Right lobe of liver (tissue), 6 donors: ENCODE measurements around the gene CBLC. TPM values are rescaled to one million over a fixed set of nuclear protein-coding genes. Genes with fewer than 3 reads are reported as not detected.

Experiments
- ATAC-seq, 4 donors: fragments of 200-7000 bp; cut with Tn5 transposase; one replicate each; pipeline ENCODE4 v1.9.1; 2020; ENCODE audit warnings: mild to moderate bottlenecking in 4 of 4, moderate library complexity in 4 of 4
- DNase-seq, 3 donors: peaks; one replicate each; pipeline ENCODE4 v3.0.0-alpha.2; 2020
- H3K27ac ChIP-seq, 3 donors: fragments of 200-600 bp; one replicate each; pipeline ENCODE4 v1.8.0; 2022
- H3K27me3 ChIP-seq, 2 donors: fragments of 200-600 bp; one replicate each; pipeline ENCODE4 v1.8.0; 2022
- H3K36me3 ChIP-seq, 4 donors: fragments of 200-600 bp; sonication (generic) in 1 of 4; one replicate each; pipeline versions ENCODE4 v1.5.1 to v1.8.0; 2017 to 2022; ENCODE audit warnings: control low read depth in 1 of 4
- H3K4me1 ChIP-seq, 4 donors: fragments of 200-600 bp; sonication (generic) in 1 of 4; one replicate each; pipeline versions ENCODE4 v1.5.1 to v1.8.0; 2017 to 2022; ENCODE audit warnings: control low read depth in 1 of 4
- H3K4me3 ChIP-seq, 3 donors: fragments of 200-600 bp; one replicate each; pipeline ENCODE4 v1.8.0; 2022
- H3K9me3 ChIP-seq, 4 donors: fragments of 200-600 bp; sonication (generic) in 1 of 4; one replicate each; pipeline versions ENCODE4 v1.5.1 to v1.8.0; 2017 to 2022; ENCODE audit warnings: control low read depth in 1 of 4
- CTCF ChIP-seq, 4 donors: fragments of 200-600 bp in 3 of 4; fragments of 450-650 bp in 1 of 4; IDR thresholded peaks; one replicate each; pipeline versions ENCODE4 v1.5.1 to v1.8.0; 2016 to 2022; ENCODE audit warnings: antibody characterized with exemption in 4 of 4, mild to moderate bottlenecking in 2 of 4
- POLR2A ChIP-seq: fragments of 450-650 bp; IDR thresholded peaks from one replicate; pipeline ENCODE4 v1.6.1; 2017; ENCODE audit warnings: antibody characterized with exemption, mild to moderate bottlenecking
- WGBS: methylation state at CpG from one replicate; pipeline ENCODE4 v1.1.6; 2018; ENCODE audit warnings: low coverage, low lambda C conversion rate; ENCODE audit not compliant: insufficient coverage; ENCODE audit errors: missing lambda C conversion rate; 5-methylcytosine and 5-hydroxymethylcytosine counted together
- intact Hi-C, 2 donors: fragments of 100-400 bp; cut with DNase I; formaldehyde crosslinking; loops; one replicate each; pipeline versions ENCODE4 v1.11.2 to v1.14.1; 2022
- total RNA-seq, 6 experiments: library from RNA; depleted of rRNA in 2 of 6; stranded (reverse); fragments of >200 nt in 2 of 6; fragmentation: NEBNext Ultra II Directional in 3 of 6; extraction: Animal tissue kit (Norgen Biotek cat#: 25700) in 3 of 6; gene quantifications; one replicate each; pipeline versions ENCODE4 v1.1.0 to v1.2.4, GENCODE V29; 2016 to 2023
- donor health status: DM: no; HTN: yes; CAD: no.
- donor health status: DM: no; HTN: no; CAD: no.
- donor health status: DM: no; HTN: no; CAD: no.
- donor health status: DM: no; HTN: yes; CAD: no.
- donor health status: DM: no; HTN: yes; CAD: no.

The CBLC gene
- total RNA-seq, 6 experiments from 2014 or later, result 9.8 to 19.4 (median 15.6) TPM

DNA sequence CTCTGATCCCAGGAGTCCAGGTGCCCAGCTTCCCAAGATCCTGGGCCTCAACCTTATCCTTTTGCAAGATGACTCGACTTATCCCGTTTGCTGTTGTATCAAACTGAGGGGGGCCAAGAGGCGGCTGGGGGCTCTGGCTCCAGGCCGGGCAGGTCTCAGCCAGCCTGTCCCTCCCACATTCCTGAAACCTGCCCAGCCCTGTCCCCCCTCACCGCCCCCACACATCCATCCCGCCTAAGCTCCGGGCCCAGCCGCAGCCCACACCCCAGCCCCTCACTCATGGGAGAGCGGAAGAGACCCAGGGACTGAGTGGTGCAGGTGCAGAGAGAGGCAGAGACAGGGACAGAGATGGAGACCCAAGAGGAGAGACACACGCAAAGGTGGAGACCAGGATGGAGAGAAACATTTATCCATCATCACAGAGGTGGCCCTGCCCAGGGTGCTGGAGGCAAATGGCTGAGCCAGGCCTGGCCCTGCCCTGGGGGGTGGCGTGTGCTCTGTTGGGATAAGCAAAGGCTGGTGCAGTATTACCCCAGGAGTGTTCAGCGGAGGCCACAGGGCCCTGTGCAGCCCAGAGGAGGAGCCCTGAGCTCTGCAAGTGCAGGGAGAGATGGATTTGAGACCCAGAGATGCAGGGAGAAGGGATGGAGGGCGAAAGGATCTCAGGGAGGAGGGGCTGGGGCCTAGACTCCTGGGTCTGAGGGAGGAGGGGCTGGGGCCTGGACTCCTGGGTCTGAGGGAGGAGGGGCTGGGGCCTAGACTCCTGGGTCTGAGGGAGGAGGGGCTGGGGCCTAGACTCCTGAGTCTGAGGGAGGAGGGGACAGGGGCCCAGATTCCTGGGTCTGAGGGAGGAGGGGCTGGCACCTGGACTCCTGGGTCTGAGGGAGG lies 32.8 kb downstream of the CBLC start:
- H3K27ac ChIP-seq, result no peak overlapping the region
- TF ChIP-seq CTCF (IDR thresholded peaks at IDR 0.05) (no peak), POLR2A (no peak)

DNA sequence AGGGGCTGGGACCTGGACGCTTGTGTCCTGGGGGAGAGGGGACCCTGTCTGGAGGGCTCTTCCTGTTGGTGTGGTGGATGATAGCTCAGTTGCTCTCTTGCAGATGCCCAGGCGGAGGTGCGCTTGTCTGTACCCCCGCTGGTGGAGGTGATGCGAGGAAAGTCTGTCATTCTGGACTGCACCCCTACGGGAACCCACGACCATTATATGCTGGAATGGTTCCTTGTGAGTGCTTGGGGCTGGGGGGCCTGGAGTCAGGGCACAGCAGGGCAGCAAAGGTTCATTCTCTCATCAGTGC lies 33.4 kb downstream of the CBLC start:
- Histone ChIP-seq H3K36me3 (no peaks in the 10 kb centered on the region), H3K9me3 (no peaks in the 10 kb centered on the region), H3K27ac (no peak overlapping the region), H3K4me1 (peaks cover 0 to 23% (median 10%) of the 10 kb centered on the region in 4 donors), H3K4me3 (no peak overlapping the region), H3K27me3 (no peaks in the 10 kb centered on the region)
- DNase-seq (no peak), ATAC-seq (no peak)
- intact Hi-C loops, result no loop called here
- TF ChIP-seq CTCF (IDR thresholded peaks at IDR 0.05), result no peak
- TF ChIP-seq POLR2A, result no peak
- WGBS, result no CpG with 5 or more reads among the region's 7 CpGs

More for the DNA sequence above, 32.8 kb downstream of the CBLC start:
- Histone ChIP-seq H3K27me3 (no peaks in the 10 kb centered on the region), H3K36me3 (no peaks in the 10 kb centered on the region), H3K9me3 (no peaks in the 10 kb centered on the region), H3K4me1 (peaks cover 0 to 23% (median 10%) of the 10 kb centered on the region in 4 donors), H3K4me3 (no peak overlapping the region)
- ATAC-seq, result no peak
- intact Hi-C loops, result no loop called here
- no peak for DNase-seq
- WGBS, result 87% methylated on average over 6 of the region's 13 CpGs

DNA sequence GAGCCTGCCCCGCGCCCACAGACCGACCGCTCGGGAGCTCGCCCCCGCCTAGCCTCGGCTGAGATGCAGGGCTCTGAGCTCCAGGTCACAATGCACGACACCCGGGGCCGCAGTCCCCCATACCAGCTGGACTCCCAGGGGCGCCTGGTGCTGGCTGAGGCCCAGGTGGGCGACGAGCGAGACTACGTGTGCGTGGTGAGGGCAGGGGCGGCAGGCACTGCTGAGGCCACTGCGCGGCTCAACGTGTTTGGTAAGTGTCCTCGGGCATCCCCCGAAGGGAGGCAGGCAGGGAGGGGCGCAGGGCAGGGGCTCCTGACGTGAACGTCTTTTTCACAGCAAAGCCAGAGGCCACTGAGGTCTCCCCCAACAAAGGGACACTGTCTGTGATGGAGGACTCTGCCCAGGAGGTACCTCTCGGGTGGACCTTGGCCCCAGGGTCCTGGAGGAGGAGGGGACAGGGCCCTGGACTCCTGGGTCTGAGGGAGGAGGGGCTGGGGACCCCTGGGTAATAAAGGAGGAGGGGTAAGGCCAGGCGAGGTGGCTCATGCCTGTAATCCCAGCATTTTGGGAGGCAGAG lies 34.5 kb downstream of the CBLC start:
- no peak overlapping the region for H3K27ac ChIP-seq
- no peak overlapping the region for H3K4me3 ChIP-seq
- no peaks in the 10 kb centered on the region for H3K36me3 ChIP-seq
- H3K4me1 ChIP-seq, result peaks cover 0 to 16% (median 7%) of the 10 kb centered on the region in 4 donors
- H3K9me3 ChIP-seq, result no peaks in the 10 kb centered on the region
- ATAC-seq (no peak), DNase-seq (no peak)
- intact Hi-C loops, result no loop called here
- no peaks in the 10 kb centered on the region for H3K27me3 ChIP-seq
- TF ChIP-seq POLR2A (no peak), CTCF (IDR thresholded peaks at IDR 0.05) (no peak)
- WGBS, result 100% methylated on average over 8 of the region's 28 CpGs

DNA sequence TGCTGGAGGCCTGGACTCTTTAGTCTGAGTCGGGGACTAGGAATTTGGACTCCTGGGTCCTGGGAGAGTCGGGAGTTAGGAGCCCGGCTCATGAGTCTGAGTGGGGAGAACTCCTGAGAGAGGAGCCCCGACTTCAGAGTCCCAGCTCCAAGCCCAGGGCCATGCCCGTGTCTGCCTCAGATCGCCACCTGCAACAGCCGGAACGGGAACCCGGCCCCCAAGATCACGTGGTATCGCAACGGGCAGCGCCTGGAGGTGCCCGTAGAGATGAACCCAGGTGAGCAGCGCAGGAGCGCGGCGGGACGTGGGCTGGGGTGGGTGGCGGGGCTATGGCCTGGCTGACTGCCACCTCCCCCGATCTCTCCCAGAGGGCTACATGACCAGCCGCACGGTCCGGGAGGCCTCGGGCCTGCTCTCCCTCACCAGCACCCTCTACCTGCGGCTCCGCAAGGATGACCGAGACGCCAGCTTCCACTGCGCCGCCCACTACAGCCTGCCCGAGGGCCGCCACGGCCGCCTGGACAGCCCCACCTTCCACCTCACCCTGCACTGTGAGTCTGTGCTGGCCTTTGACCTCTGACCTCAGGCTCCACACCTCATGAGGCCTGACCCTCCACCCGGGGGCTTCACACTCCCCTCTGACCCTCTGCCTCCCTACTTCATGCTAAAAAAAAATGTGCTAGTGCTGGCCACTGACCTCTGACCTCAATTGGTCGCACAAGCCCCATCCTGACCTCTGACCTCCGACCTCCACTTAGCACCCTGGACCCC lies 35.6 kb downstream of the CBLC start:
- H3K36me3 ChIP-seq, result no peaks in the 10 kb centered on the region
- no peak overlapping the region for H3K27ac ChIP-seq
- 88% methylated on average over 11 of the region's 38 CpGs for WGBS
- ATAC-seq (no peak), DNase-seq (no peak)
- intact Hi-C loops, result no loop called here
- no peak for TF ChIP-seq POLR2A
- no peak for TF ChIP-seq CTCF (IDR thresholded peaks at IDR 0.05)
- H3K4me3 ChIP-seq, result no peak overlapping the region
- H3K27me3 ChIP-seq, result no peaks in the 10 kb centered on the region
- peaks cover 0 to 13% (median 6%) of the 10 kb centered on the region in 4 donors for H3K4me1 ChIP-seq
- H3K9me3 ChIP-seq, result no peaks in the 10 kb centered on the region
